ENCODE data around the gene BMX.

DNA sequence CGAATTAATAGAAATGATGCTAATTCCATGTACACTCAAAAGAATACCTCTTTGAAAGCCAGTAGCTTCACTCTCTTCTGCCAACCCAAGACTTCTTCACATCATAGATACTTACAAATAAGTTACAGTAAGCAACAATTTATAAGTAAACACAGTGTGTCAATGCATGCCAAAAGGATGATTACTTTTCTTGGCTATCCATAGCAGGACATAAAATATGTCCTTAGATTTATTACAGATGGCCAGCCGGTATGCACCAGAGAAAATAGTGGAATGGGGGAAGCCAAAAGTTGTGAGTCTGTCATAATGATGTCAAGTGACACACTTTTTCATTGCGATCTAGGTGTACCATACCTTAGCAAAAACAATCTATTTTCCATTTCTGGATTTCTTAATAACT lies 631 bp upstream of the BMX start:
- TF ChIP-seq CTCF (IDR thresholded peaks at IDR 0.05): no peak
- TF ChIP-seq POLR2A (IDR thresholded peaks at IDR 0.05): no peak
